ENCODE data around the gene CHCHD3.

The CHCHD3 gene

DNA sequence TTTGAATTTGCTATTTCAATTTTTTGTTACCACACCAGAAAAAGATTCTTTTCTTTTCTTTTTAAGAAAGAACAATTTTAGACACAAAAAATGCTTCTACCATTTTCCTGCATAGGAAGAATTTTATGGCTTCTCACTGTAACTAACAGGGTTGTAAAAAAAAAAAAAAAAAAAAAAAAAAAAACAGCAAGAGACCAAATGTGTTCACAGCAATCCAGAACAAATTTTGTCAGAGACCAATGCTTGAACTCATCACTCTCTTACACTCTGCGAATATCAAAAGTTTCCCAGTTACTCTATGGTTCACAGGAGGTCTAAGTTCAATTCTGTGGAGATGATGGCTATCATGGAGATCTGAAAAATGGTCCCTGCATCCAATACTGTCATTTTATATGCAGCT lies 84.4 kb downstream of the CHCHD3 start:
- Histone ChIP-seq H3K36me3 (ENCODE audit: insufficient read depth, low read length) (no peaks in the 10 kb centered on the region), H3K4me3 (ENCODE audit: low read depth in 1 of 2, low read length in 2 of 2) (no peak overlapping the region), H3K27ac (ENCODE audit: low read depth, low read length) (no peak overlapping the region), H3K9ac (ENCODE audit: low read length) (no peak overlapping the region), H3K9me3 (ENCODE audit: low read length) (no peaks in the 10 kb centered on the region), H3K27me3 (ENCODE audit: control insufficient read depth in 1 of 2, insufficient read depth in 2 of 2, low read length in 2 of 2) (no peaks in the 10 kb centered on the region), H3K4me1 (ENCODE audit: insufficient read depth, low read length) (peaks cover 2% of the 10 kb centered on the region)

DNA sequence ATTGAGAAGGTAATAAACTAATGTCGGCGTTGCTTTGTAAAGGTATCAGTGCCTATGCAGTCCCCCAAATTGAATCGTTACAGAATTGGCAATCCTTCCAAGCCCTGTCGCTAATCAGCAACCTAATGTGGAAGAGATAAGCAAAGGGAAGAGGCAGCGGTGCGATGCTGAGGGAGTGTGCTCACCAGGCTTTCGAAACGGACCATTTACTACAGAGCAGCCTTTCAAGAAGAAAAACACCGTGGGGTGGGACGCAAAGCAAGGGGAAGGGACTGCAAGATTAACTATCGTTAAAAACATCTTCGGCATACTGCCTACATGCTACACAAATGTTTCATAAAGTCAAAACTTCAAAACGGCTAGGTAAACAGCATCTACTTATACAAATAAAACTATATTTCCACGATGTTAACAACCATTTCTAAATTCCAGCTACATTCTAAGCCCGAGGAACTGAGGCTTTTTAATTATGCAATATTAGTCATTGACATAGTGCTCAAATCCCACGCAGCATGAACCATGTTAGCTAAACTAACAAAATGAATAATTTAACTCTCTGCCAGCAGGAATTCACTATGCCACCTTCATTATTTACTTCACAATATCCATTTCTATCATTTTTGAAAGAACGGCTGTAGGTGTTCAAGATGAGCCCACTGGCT lies 85.2 kb downstream of the CHCHD3 start:
- H3K27me3 ChIP-seq (ENCODE audit: control insufficient read depth in 1 of 2, insufficient read depth in 2 of 2, low read length in 2 of 2): no peaks in the 10 kb centered on the region
- H3K36me3 ChIP-seq (ENCODE audit: insufficient read depth, low read length): no peaks in the 10 kb centered on the region
- no peaks in the 10 kb centered on the region for H3K4me1 ChIP-seq (ENCODE audit: insufficient read depth, low read length)
- no peak overlapping the region for H3K4me3 ChIP-seq (ENCODE audit: low read depth in 1 of 2, low read length in 2 of 2)
- H3K9me3 ChIP-seq (ENCODE audit: low read length): no peaks in the 10 kb centered on the region
- H3K9ac ChIP-seq (ENCODE audit: low read length): no peak overlapping the region
- H3K27ac ChIP-seq (ENCODE audit: low read depth, low read length): no peak overlapping the region

DNA sequence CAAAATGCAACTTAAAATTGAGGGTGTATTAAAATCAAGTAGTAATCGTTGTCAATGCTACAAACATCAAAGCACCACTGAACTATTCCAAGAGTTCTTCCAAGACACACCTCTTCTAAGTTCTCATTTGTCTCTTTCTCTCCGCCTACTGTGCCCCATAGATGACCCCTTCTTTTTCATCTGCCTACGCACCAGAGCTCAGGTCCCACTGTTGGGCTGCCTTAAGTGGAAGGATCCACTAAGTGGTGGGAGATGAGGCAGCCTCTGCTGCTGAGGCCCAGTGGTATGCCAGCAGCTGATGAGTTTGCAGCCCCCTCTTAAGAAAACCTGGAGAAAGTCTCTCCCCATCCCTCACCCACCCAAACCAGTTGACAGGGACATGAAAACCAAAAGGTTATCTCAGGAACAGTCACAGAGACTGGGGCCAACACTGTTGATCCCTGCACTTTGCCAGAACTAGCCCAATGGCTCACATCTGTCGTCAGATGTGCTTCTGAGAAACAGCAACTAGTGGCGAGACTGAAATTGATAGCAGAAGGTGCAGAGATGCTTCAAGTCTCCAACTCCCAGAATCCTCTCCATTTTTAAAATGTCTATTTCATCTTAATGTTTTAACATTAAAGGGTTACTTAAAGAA lies 88.4 kb downstream of the CHCHD3 start:
- no peaks in the 10 kb centered on the region for H3K4me1 ChIP-seq (ENCODE audit: insufficient read depth, low read length)
- H3K36me3 ChIP-seq (ENCODE audit: insufficient read depth, low read length): no peaks in the 10 kb centered on the region
- H3K9me3 ChIP-seq (ENCODE audit: low read length): no peaks in the 10 kb centered on the region
- no peak overlapping the region for H3K4me3 ChIP-seq (ENCODE audit: low read depth in 1 of 2, low read length in 2 of 2)
- H3K9ac ChIP-seq (ENCODE audit: low read length): no peak overlapping the region
- H3K27me3 ChIP-seq (ENCODE audit: control insufficient read depth in 1 of 2, insufficient read depth in 2 of 2, low read length in 2 of 2): no peaks in the 10 kb centered on the region
- no peak overlapping the region for H3K27ac ChIP-seq (ENCODE audit: low read depth, low read length)

DNA sequence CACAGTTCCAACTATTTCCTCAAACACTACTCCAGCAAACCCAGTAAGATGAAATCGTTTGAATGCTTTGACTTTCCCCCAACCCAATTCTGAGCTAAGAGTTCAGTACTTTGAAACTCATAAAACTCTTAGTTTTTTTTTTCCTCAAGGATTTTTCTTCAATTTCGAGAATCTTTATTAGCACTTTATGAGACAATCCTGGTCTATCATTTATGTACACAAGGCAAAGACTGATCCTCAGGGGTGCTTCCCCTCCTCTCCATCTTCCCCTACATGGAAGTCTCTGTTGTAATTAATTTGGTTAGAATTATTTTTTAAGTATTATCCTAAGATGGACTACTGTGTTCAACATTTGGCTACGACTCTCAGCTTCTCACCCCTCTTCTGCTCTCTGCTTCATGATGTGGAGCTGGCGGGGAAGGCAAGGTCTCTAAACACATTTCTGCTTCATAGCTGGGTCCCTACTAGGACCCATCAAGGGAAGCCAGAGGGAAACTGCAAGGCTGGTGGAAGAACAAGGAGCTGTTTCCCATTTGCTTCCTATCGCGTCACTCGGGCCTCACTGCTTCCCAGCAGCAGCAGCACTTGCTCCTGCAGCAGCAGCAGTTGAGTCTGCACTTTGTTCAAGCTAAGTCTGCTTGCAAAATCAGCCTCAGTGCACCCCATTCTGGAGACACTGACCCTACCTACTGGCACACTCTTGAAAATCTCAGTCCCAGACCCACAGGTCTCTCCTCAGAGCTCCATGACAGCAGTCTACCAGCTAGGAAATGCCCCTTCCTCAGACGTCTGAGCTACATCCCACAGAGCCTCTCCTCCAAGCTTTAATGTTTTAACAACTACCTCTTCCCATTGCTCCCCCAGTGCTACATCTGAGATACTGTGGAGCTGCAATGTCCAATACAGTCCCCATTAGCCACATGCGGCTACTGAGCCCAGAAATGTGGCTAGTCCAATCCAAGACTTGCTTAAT lies 90.0 kb downstream of the CHCHD3 start:
- H3K4me1 ChIP-seq (ENCODE audit: insufficient read depth, low read length): no peaks in the 10 kb centered on the region
- no peak overlapping the region for H3K4me3 ChIP-seq (ENCODE audit: low read depth in 1 of 2, low read length in 2 of 2)
- H3K27ac ChIP-seq (ENCODE audit: low read depth, low read length): no peak overlapping the region
- no peaks in the 10 kb centered on the region for H3K27me3 ChIP-seq (ENCODE audit: control insufficient read depth in 1 of 2, insufficient read depth in 2 of 2, low read length in 2 of 2)
- no peaks in the 10 kb centered on the region for H3K9me3 ChIP-seq (ENCODE audit: low read length)
- no peak overlapping the region for H3K9ac ChIP-seq (ENCODE audit: low read length)
- H3K36me3 ChIP-seq (ENCODE audit: insufficient read depth, low read length): no peaks in the 10 kb centered on the region

DNA sequence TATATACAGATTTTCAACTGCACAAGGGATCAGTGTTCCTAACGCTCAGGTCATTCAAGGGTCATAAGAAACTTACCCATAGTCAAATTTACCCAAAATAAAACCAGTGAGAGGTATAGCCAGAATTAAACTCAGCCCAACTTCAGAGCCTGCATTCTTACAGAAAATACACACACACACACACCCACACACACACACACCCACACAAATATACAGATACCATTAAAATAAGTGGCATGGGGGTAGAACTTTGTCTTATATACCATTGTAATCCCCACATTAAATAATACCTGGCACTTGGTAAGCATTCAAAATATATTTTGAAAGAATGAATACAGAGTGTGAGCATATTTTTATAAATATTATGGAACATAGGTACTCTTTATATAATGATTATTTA lies 93.8 kb downstream of the CHCHD3 start:
- Histone ChIP-seq H3K9ac (ENCODE audit: low read length) (no peak overlapping the region), H3K4me3 (ENCODE audit: low read depth in 1 of 2, low read length in 2 of 2) (no peak overlapping the region), H3K4me1 (ENCODE audit: insufficient read depth, low read length) (no peaks in the 10 kb centered on the region), H3K27me3 (ENCODE audit: control insufficient read depth in 1 of 2, insufficient read depth in 2 of 2, low read length in 2 of 2) (no peaks in the 10 kb centered on the region), H3K36me3 (ENCODE audit: insufficient read depth, low read length) (no peaks in the 10 kb centered on the region), H3K27ac (ENCODE audit: low read depth, low read length) (no peak overlapping the region), H3K9me3 (ENCODE audit: low read length) (no peaks in the 10 kb centered on the region)

DNA sequence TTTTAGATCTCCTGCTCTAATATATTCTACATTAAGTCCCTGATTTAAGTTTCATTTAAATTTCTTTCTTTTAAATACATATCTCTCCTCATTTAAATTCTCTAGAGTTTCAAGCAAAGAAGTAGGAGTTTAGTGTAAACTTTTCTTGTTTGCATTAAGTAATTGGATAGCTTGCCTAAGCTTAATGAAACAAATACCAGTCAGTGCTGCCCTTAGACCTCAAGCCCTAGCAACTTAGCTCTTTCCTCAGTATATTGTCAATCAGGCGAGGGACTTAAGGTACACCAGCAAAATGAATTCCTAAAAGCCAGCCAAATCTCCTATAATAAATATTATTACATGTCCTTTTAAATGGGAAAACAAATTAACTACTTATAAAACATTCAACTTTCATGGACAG lies 101.5 kb downstream of the CHCHD3 start:
- H3K4me1 ChIP-seq (ENCODE audit: insufficient read depth, low read length): no peaks in the 10 kb centered on the region
- H3K9me3 ChIP-seq (ENCODE audit: low read length): no peaks in the 10 kb centered on the region
- H3K36me3 ChIP-seq (ENCODE audit: insufficient read depth, low read length): no peaks in the 10 kb centered on the region

DNA sequence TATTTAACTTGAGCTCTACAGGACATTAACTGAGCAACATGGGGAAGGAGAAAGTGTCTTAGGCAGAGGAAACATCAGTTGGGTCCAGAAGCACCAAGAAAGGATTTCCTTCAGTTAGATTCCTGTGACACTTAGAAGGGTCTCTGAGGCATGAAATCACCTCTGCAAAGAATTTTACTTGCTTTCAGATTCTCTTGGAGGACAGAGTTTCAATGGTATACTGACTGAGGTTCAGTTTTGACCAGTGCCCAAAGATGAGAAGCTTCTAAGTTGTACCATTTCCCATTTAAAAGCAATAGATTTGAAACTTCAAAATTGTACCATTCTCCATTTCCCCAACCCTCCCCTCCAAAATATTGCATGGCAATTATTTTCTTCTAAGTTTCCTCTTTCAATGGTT lies 102.4 kb downstream of the CHCHD3 start:
- Histone ChIP-seq H3K4me3 (ENCODE audit: low read depth in 1 of 2, low read length in 2 of 2) (no peak overlapping the region), H3K9ac (ENCODE audit: low read length) (no peak overlapping the region), H3K27me3 (ENCODE audit: control insufficient read depth in 1 of 2, insufficient read depth in 2 of 2, low read length in 2 of 2) (no peaks in the 10 kb centered on the region), H3K4me1 (ENCODE audit: insufficient read depth, low read length) (no peaks in the 10 kb centered on the region), H3K9me3 (ENCODE audit: low read length) (no peaks in the 10 kb centered on the region), H3K27ac (ENCODE audit: low read depth, low read length) (no peak overlapping the region), H3K36me3 (ENCODE audit: insufficient read depth, low read length) (no peaks in the 10 kb centered on the region)

More for the DNA sequence above, 101.5 kb downstream of the CHCHD3 start:
- no peak overlapping the region for H3K9ac ChIP-seq (ENCODE audit: low read length)
- H3K4me3 ChIP-seq (ENCODE audit: low read depth in 1 of 2, low read length in 2 of 2): no peak overlapping the region
- H3K27me3 ChIP-seq (ENCODE audit: control insufficient read depth in 1 of 2, insufficient read depth in 2 of 2, low read length in 2 of 2): no peaks in the 10 kb centered on the region
- no peak overlapping the region for H3K27ac ChIP-seq (ENCODE audit: low read depth, low read length)

DNA sequence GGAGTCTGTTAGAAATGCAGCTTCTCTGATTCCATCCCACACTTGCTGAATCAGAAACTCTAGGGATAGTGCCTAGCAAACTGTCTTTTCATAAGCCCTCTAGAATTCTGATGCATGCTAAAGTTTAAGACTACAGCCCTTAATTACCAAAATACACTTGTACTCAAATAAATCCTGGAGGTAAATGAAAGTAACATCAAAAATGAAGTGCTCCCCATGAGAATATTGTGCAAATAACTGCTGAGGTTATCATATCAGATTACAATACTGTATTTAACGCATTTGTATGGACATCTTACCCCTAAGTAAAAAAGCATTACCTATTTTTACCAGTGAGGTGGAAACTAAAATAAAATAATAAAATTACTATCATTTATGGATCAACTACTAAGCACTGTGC lies 104.7 kb downstream of the CHCHD3 start:
- Histone ChIP-seq H3K9ac (ENCODE audit: low read length) (no peak overlapping the region), H3K27me3 (ENCODE audit: control insufficient read depth in 1 of 2, insufficient read depth in 2 of 2, low read length in 2 of 2) (no peaks in the 10 kb centered on the region), H3K4me1 (ENCODE audit: insufficient read depth, low read length) (no peaks in the 10 kb centered on the region), H3K4me3 (ENCODE audit: low read depth in 1 of 2, low read length in 2 of 2) (no peak overlapping the region), H3K27ac (ENCODE audit: low read depth, low read length) (no peak overlapping the region), H3K36me3 (ENCODE audit: insufficient read depth, low read length) (peaks cover 6% of the 10 kb centered on the region), H3K9me3 (ENCODE audit: low read length) (no peaks in the 10 kb centered on the region)

DNA sequence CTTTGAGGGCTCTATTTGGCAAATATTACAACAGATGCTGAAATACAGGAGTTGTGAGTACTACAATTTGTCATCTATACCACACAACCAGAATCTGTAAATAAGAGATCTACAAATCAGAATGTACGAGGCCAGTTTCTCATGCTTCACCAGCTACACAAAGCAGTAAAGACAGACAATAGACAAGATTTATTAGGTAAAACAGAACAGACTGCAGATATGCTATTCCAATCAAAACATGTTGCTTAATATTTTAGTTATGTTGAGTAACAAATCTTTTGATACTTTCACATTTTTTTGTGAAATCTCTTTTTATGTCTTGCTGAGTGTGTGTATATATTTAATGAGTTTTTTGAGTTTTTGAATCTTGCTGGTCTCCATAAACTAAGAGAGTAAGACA lies 109.1 kb downstream of the CHCHD3 start:
- Histone ChIP-seq H3K27ac (ENCODE audit: low read depth, low read length) (no peak overlapping the region), H3K36me3 (ENCODE audit: insufficient read depth, low read length) (peaks cover 6% of the 10 kb centered on the region), H3K27me3 (ENCODE audit: control insufficient read depth in 1 of 2, insufficient read depth in 2 of 2, low read length in 2 of 2) (no peaks in the 10 kb centered on the region), H3K9ac (ENCODE audit: low read length) (no peak overlapping the region), H3K4me1 (ENCODE audit: insufficient read depth, low read length) (no peaks in the 10 kb centered on the region), H3K9me3 (ENCODE audit: low read length) (no peaks in the 10 kb centered on the region), H3K4me3 (ENCODE audit: low read depth in 1 of 2, low read length in 2 of 2) (no peak overlapping the region)

DNA sequence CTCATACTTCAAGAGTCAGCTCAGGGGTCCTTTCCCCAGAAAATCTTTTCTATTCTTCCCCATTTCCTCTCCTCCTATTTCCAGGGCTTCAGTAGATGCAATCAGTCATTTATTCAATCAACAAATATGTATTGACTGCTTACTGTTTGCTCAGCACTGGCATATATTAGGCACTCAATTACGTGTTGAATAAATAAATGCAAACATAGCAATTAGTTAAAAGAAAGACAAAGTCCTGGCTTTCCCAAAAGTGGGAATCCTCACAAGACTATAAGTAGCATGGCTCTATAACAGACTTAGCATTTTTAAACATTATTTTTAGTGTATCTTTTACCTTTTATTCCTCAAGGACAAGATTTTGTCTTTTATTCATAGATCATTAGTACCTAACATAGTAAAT lies 111.6 kb downstream of the CHCHD3 start:
- H3K27me3 ChIP-seq (ENCODE audit: control insufficient read depth in 1 of 2, insufficient read depth in 2 of 2, low read length in 2 of 2): no peaks in the 10 kb centered on the region

DNA sequence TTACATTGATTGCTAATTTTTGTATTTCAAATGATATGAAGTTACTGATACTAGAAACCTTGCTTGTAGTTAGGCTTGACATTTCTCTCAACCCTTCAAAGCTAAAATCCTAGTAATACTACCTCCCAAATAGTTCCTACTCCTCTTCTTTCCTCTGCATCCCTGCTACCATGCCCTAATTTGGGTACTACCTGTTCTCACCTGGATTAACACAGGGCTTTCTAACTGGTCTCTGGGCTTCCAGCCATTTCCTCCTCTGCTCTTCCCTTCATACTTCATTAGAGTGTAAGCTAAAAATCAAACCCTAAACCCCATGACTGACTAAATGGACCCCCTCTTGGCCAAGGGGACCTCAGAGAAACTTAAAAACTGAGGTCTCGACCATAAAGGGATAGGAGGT lies 112.4 kb downstream of the CHCHD3 start:
- Histone ChIP-seq H3K4me3 (ENCODE audit: low read depth in 1 of 2, low read length in 2 of 2) (no peak overlapping the region), H3K36me3 (ENCODE audit: insufficient read depth, low read length) (peaks cover 6% of the 10 kb centered on the region), H3K9me3 (ENCODE audit: low read length) (no peaks in the 10 kb centered on the region), H3K27ac (ENCODE audit: low read depth, low read length) (no peak overlapping the region), H3K4me1 (ENCODE audit: insufficient read depth, low read length) (no peaks in the 10 kb centered on the region), H3K27me3 (ENCODE audit: control insufficient read depth in 1 of 2, insufficient read depth in 2 of 2, low read length in 2 of 2) (no peaks in the 10 kb centered on the region), H3K9ac (ENCODE audit: low read length) (no peak overlapping the region)

More for the DNA sequence above, 111.6 kb downstream of the CHCHD3 start:
- Histone ChIP-seq H3K9ac (ENCODE audit: low read length) (no peak overlapping the region), H3K9me3 (ENCODE audit: low read length) (no peaks in the 10 kb centered on the region), H3K36me3 (ENCODE audit: insufficient read depth, low read length) (peaks cover 6% of the 10 kb centered on the region), H3K4me1 (ENCODE audit: insufficient read depth, low read length) (no peaks in the 10 kb centered on the region), H3K4me3 (ENCODE audit: low read depth in 1 of 2, low read length in 2 of 2) (no peak overlapping the region), H3K27ac (ENCODE audit: low read depth, low read length) (no peak overlapping the region)
